HG02623 (cell line): ENCODE measurements around the gene AXIN2.
"Not testable (repeated sequence)": the region's sequence is repeated elsewhere in the genome, so short reads cannot be mapped to it uniquely, and the experiment has no call there.

Experiments
- ATAC-seq: cut with Tn5 transposase; IDR thresholded peaks from one replicate; pipeline ENCODE4 v1.9.1; 2021; ENCODE audit warnings: moderate library complexity; ENCODE audit not compliant: unreplicated experiment

AXIN2 gene

GRCh38 chr17:65487161-65487560 lies 74.3 kb downstream of the AXIN2 start:
- ATAC-seq: no peak

- no peak for ATAC-seq
Observed at GRCh38 chr17:65485388-65486299, 75.8 kb downstream of the AXIN2 start.

GRCh38 chr17:65484405-65484804 lies 77.0 kb downstream of the AXIN2 start:
- ATAC-seq: not testable (repeated sequence)

- no peak for ATAC-seq
Observed at GRCh38 chr17:65483438-65483837, 78.0 kb downstream of the AXIN2 start.

GRCh38 chr17:65482201-65482600 lies 79.2 kb downstream of the AXIN2 start:
- ATAC-seq: no peak

- ATAC-seq: no peak
Observed at GRCh38 chr17:65479282-65479681, 82.2 kb downstream of the AXIN2 start.
